IMR-90 (cell line): ENCODE results near the gene PAQR5. TPM values are rescaled to one million over a fixed set of nuclear protein-coding genes. Genes with fewer than 3 reads are reported as not detected.
A peak's percentile ranks its signal among the peaks of the same experiment; 100 is the strongest.
"Not testable (repeated sequence)": the region's sequence is repeated elsewhere in the genome, so short reads cannot be mapped to it uniquely, and the experiment has no call there.

Experiments
- ATAC-seq: fragments of 200-7000 bp; cut with Tn5 transposase; 2 replicates; pipeline ENCODE4 v1.9.1; 2020; ENCODE audit warnings: low read depth, mild to moderate bottlenecking, moderate library complexity
- BruUV-seq: library from RNA; stranded (reverse); fragments of 400-500 nt; replicated peaks from 2 replicates; lab custom pipeline; 2021; lab: Mats Ljungman, UMichigan
- CTCF ChIA-PET: fragments of 300-600 bp; formaldehyde crosslinking; extraction: SDS; loops from one replicate; lab custom pipeline; 2021; ENCODE audit warnings: antibody characterized with exemption; lab: Yijun Ruan, JAX
- POLR2A ChIA-PET: fragments of 300-600 bp; sonication (Branson Sonifier 250); formaldehyde crosslinking; loops from one replicate; lab custom pipeline; 2022; ENCODE audit warnings: antibody characterized with exemption; ENCODE audit not compliant: unreplicated experiment; lab: Charles Lee
- DNase-seq: peaks from one replicate; pipeline ENCODE4 v3.0.0; 2013
- H2AFZ ChIP-seq: replicated peaks from 2 replicates; pipeline ENCODE3; 2013; ENCODE audit warnings: low read length, mild to moderate bottlenecking; ENCODE audit not compliant: poor library complexity
- H2AK5ac ChIP-seq: 2 replicates; pipeline ENCODE4 v1.6.1; 2013; ENCODE audit warnings: low read depth, low read length, inconsistent platforms
- H2AK9ac ChIP-seq: replicated peaks from 2 replicates; pipeline ENCODE3; 2013; ENCODE audit warnings: mild to moderate bottlenecking, low read depth, low read length, moderate library complexity; ENCODE audit not compliant: poor library complexity
- H2BK120ac ChIP-seq: 2 replicates; pipeline ENCODE4 v1.6.1; 2013; ENCODE audit warnings: low read depth, low read length, inconsistent platforms
- H2BK15ac ChIP-seq: 3 replicates; pipeline ENCODE4 v1.6.1; 2013; ENCODE audit warnings: low read depth, low read length, inconsistent platforms
- H2BK20ac ChIP-seq: 2 replicates; pipeline ENCODE4 v1.6.1; 2013; ENCODE audit warnings: low read depth, mild to moderate bottlenecking, inconsistent platforms, low read length, moderate library complexity
- H2BK5ac ChIP-seq: 2 replicates; pipeline ENCODE4 v1.6.1; 2013; ENCODE audit warnings: mild to moderate bottlenecking, low read depth, low read length, inconsistent platforms; ENCODE audit not compliant: poor library complexity, severe bottlenecking
- H3K14ac ChIP-seq: replicated peaks from 2 replicates; pipeline ENCODE4 v1.6.1; 2013; ENCODE audit warnings: low read depth, low read length, inconsistent platforms
- H3K18ac ChIP-seq: 2 replicates; pipeline ENCODE4 v1.6.1; 2013; ENCODE audit warnings: low read depth, low read length, control low read depth
- H3K23ac ChIP-seq: 2 replicates; pipeline ENCODE4 v1.6.1; 2013; ENCODE audit warnings: low read depth, low read length, inconsistent platforms
- H3K27ac ChIP-seq: 2 replicates; pipeline ENCODE4 v1.5.1; 2013; ENCODE audit warnings: mild to moderate bottlenecking, control low read depth, low read length; ENCODE audit not compliant: insufficient read depth
- H3K27me3 ChIP-seq: 2 replicates; pipeline ENCODE4 v1.6.1; 2013; ENCODE audit warnings: low read length; ENCODE audit not compliant: control insufficient read depth, insufficient read depth
- H3K36me3 ChIP-seq: 2 replicates; pipeline ENCODE4 v1.6.1; 2013; ENCODE audit warnings: low read length, mixed read lengths; ENCODE audit not compliant: control insufficient read depth, insufficient read depth
- H3K4ac ChIP-seq: 2 replicates; pipeline ENCODE4 v1.6.1; 2013; ENCODE audit warnings: low read depth, low read length, inconsistent platforms
- H3K4me1 ChIP-seq: 2 replicates; pipeline ENCODE4 v1.6.1; 2013; ENCODE audit warnings: low read length, mixed read lengths; ENCODE audit not compliant: control insufficient read depth, insufficient read depth
- H3K4me2 ChIP-seq: 2 replicates; pipeline ENCODE4 v1.6.1; 2013; ENCODE audit warnings: low read depth, mild to moderate bottlenecking, control low read depth, low read length, moderate library complexity
- H3K4me3 ChIP-seq: 2 replicates; pipeline ENCODE4 v1.5.1; 2013; ENCODE audit warnings: low read depth, mild to moderate bottlenecking, control low read depth, low read length, moderate library complexity; ENCODE audit not compliant: insufficient read depth
- H3K56ac ChIP-seq: 2 replicates; pipeline ENCODE4 v1.6.1; 2013; ENCODE audit warnings: low read length, inconsistent platforms; ENCODE audit not compliant: insufficient read depth; ENCODE audit errors: extremely low read depth
- H3K79me1 ChIP-seq, 2 experiments: 2 replicates each; pipeline ENCODE4 v1.6.1; 2013; ENCODE audit warnings: low read length in 2 of 2, inconsistent platforms in 1 of 2, low read depth in 1 of 2
- H3K9ac ChIP-seq: 2 replicates; pipeline ENCODE4 v1.6.1; 2013; ENCODE audit warnings: low read depth, low read length, control low read depth
- H3K9me1 ChIP-seq: 2 replicates; pipeline ENCODE4 v1.6.1; 2013; ENCODE audit warnings: low read length, inconsistent platforms; ENCODE audit not compliant: insufficient read depth
- H3K9me3 ChIP-seq: 2 replicates; pipeline ENCODE4 v1.6.1; 2013; ENCODE audit warnings: low read length; ENCODE audit not compliant: control insufficient read depth, insufficient read depth
- H4K20me1 ChIP-seq: 2 replicates; pipeline ENCODE4 v1.6.1; 2013; ENCODE audit warnings: low read length, inconsistent platforms; ENCODE audit not compliant: insufficient read depth
- H4K5ac ChIP-seq: 2 replicates; pipeline ENCODE4 v1.6.1; 2013; ENCODE audit warnings: mild to moderate bottlenecking, low read depth, low read length, control low read depth
- H4K8ac ChIP-seq, 2 experiments: 2 replicates each; pipeline ENCODE4 v1.6.1; 2013; ENCODE audit warnings: low read depth in 2 of 2, low read length in 2 of 2, control low read depth in 1 of 2, inconsistent platforms in 1 of 2
- H4K91ac ChIP-seq: 2 replicates; pipeline ENCODE4 v1.6.1; 2013; ENCODE audit warnings: low read depth, low read length, inconsistent platforms; ENCODE audit not compliant: insufficient read depth
- WGBS, 2 experiments: methylation state at CpG; one replicate each; pipeline versions ENCODE4 v1.1.5 to v1.1.7; 2013; ENCODE audit warnings: missing lambda C conversion rate in 2 of 2; ENCODE audit not compliant: insufficient read length in 1 of 2; ENCODE audit errors: extremely low coverage in 2 of 2; 5-methylcytosine and 5-hydroxymethylcytosine counted together
- dilution Hi-C: fragments of 300-500 bp; cut with HindIII; formaldehyde crosslinking; loops from one replicate; pipeline ENCODE4 v1.14.3; 2018; ENCODE audit warnings: low sequenced_read_pairs; ENCODE audit not compliant: unreplicated experiment
- in situ Hi-C: fragments of 300-500 bp; cut with MboI; formaldehyde crosslinking; loops from 3 replicates; pipeline ENCODE4 v1.14.3; 2019; ENCODE audit warnings: low sequenced_read_pairs, inconsistent platforms, mixed read lengths
- intact Hi-C: fragments of 100-400 bp; cut with micrococcal nuclease; formaldehyde crosslinking; loops from 2 replicates; pipeline ENCODE4 v1.10.0; 2022
- polyA plus RNA-seq, 3 experiments: library from polyadenylated mRNA; depleted of rRNA; stranded (reverse); fragments of >200 nt; gene quantifications; 2 replicates each; pipeline ENCODE4 v1.2.3, GENCODE V29; 2012; ENCODE audit warnings: low replicate concordance in 1 of 3
- total RNA-seq: library from RNA; depleted of rRNA; stranded (reverse); fragments of >200 nt; gene quantifications from 2 replicates; pipeline ENCODE4 v1.2.3, GENCODE V29; 2012

PAQR5 gene
- total and polyA plus RNA-seq, 2 of the 4 experiments (the other 2 are of a cell fraction) = 2.3 to 2.7 TPM

DNA sequence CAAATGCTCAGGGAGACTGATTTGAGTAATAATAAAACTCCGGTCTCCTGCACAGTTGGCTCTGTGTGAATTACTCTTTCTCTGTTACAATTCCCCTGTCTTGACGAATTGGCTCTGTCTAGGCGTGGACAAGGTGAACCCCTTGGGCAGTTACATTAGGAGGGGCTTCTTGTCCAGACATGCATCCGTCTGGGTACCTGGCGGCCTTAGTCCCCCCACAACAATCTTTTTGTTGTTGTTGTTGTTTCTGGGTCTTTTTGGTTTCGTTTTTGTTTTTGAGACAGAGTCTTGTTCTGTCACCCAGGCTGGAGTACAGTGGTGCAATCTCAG lies 40.5 kb downstream of the PAQR5 start:
- dilution Hi-C loops, H3K4me2 ChIP-seq: not testable (repeated sequence)

More for the DNA sequence above, 40.5 kb downstream of the PAQR5 start:
- H2BK20ac ChIP-seq = 0 out of 2 replicates have a peak overlapping the region, but pooled peaks have one; percentile 23
- H2BK5ac ChIP-seq, ATAC-seq, H3K14ac ChIP-seq, H3K56ac ChIP-seq, H3K4me1 ChIP-seq, H3K27me3 ChIP-seq, H2BK120ac ChIP-seq, H4K91ac ChIP-seq, H2BK15ac ChIP-seq, H3K36me3 ChIP-seq, H3K79me1 ChIP-seq, H3K9ac ChIP-seq, H3K27ac ChIP-seq, intact Hi-C loops, H2AK9ac ChIP-seq, H2AK5ac ChIP-seq, H4K8ac ChIP-seq, H3K23ac ChIP-seq, DNase-seq, H3K4ac ChIP-seq, H2AFZ ChIP-seq, H3K9me1 ChIP-seq, H3K4me3 ChIP-seq, H4K20me1 ChIP-seq, CTCF ChIA-PET, H4K5ac ChIP-seq, H3K9me3 ChIP-seq, POLR2A ChIA-PET, H3K18ac ChIP-seq, in situ Hi-C loops, BruUV-seq: not testable (repeated sequence)
- WGBS, 2 experiments = no CpG with 5 or more reads among the region's 6 CpGs
